HT-29 (cell line): Measurements from ENCODE around the gene MAF. TPM values are rescaled to one million over a fixed set of nuclear protein-coding genes. Genes with fewer than 3 reads are reported as not detected.

Experiments
- DNase-seq: peaks from one replicate; pipeline ENCODE4 v3.0.0-alpha.2; 2015; ENCODE audit warnings: low spot score
- total RNA-seq: library from RNA; depleted of rRNA; stranded (reverse); fragments of >200 nt; shearing (Covaris generic); gene quantifications from 2 replicates; pipeline ENCODE4 v1.2.3, GENCODE V29; 2014

The MAF gene
- total RNA-seq, 1 experiment from 2014 or later, result not detected

- no peak for DNase-seq
These were observed 10.9 kb downstream of the MAF start for GRCh38 chr16:79589601-79590102.

- no peak for DNase-seq
These were observed 12.6 kb downstream of the MAF start for GRCh38 chr16:79587897-79588296.

- DNase-seq, result no peak
These were observed 13.2 kb downstream of the MAF start for GRCh38 chr16:79587296-79587695.

- no peak for DNase-seq
These were observed 17.7 kb downstream of the MAF start for GRCh38 chr16:79582789-79583188.

GRCh38 chr16:79580453-79581191 is 19.9 kb downstream of the MAF start:
- no peak for DNase-seq

- no peak for DNase-seq
These were observed 23.9 kb downstream of the MAF start for GRCh38 chr16:79576602-79577001.

- no peak for DNase-seq
These were observed 26.7 kb downstream of the MAF start for GRCh38 chr16:79573884-79574283.

GRCh38 chr16:79573071-79573470 is 27.5 kb downstream of the MAF start:
- no peak for DNase-seq

- no peak for DNase-seq
These were observed 28.5 kb downstream of the MAF start for GRCh38 chr16:79571903-79572535.

- no peak for DNase-seq
These were observed 29.3 kb downstream of the MAF start for GRCh38 chr16:79571065-79571902.

- DNase-seq, result no peak
These were observed 35.8 kb downstream of the MAF start for GRCh38 chr16:79564671-79565107.

GRCh38 chr16:79563921-79564320 is 36.6 kb downstream of the MAF start:
- DNase-seq, result no peak

GRCh38 chr16:79562166-79562823 is 38.2 kb downstream of the MAF start:
- no peak for DNase-seq

GRCh38 chr16:79561729-79562128 is 38.8 kb downstream of the MAF start:
- no peak for DNase-seq

GRCh38 chr16:79560923-79561322 is 39.6 kb downstream of the MAF start:
- no peak for DNase-seq

- no peak for DNase-seq
These were observed 40.2 kb downstream of the MAF start for GRCh38 chr16:79560318-79560717.

- no peak for DNase-seq
These were observed 41.0 kb downstream of the MAF start for GRCh38 chr16:79559532-79559931.

- DNase-seq, result no peak
These were observed 43.1 kb downstream of the MAF start for GRCh38 chr16:79557421-79557820.

- DNase-seq, result no peak
These were observed 45.6 kb downstream of the MAF start for GRCh38 chr16:79554912-79555311.

GRCh38 chr16:79550373-79550772 is 50.2 kb downstream of the MAF start:
- no peak for DNase-seq

GRCh38 chr16:79547085-79547484 is 53.5 kb downstream of the MAF start:
- no peak for DNase-seq
